ENCODE results near the gene PDIA2. TPM values are rescaled to one million over a fixed set of nuclear protein-coding genes. Genes with fewer than 3 reads are reported as not detected.

Gene PDIA2
- polyA plus RNA-seq, 3 donors = 0.58 to 2.4 (median 1.4) TPM

GRCh38 chr16:280005-280460 is 2.9 kb upstream of the PDIA2 start:
- no peak for DNase-seq

- DNase-seq = no peak
These were observed 2.4 kb upstream of the PDIA2 start, which contains the start of gene ARHGDIG for GRCh38 chr16:280552-280951. TSS of gene ARHGDIG (plus strand) at chr16:280591. CDS start at chr16:280681, 90 bp downstream.

- DNase-seq = no peak
These were observed 1.8 kb upstream of the PDIA2 start for GRCh38 chr16:280991-281659.

GRCh38 chr16:281660-282255 is 1.2 kb upstream of the PDIA2 start:
- no peak for DNase-seq

GRCh38 chr16:282491-282890 is 473 bp upstream of the PDIA2 start:
- DNase-seq = no peak

- no peak for DNase-seq
These were observed 1.5 kb downstream of the PDIA2 start for GRCh38 chr16:284204-285120.

- DNase-seq = no peak
These were observed 2.4 kb downstream of the PDIA2 start for GRCh38 chr16:285146-286055.

GRCh38 chr16:286491-287297 is 3.7 kb downstream of the PDIA2 start:
- DNase-seq = no peak

GRCh38 chr16:287298-287811 is 4.4 kb downstream of the PDIA2 start:
- DNase-seq = no peak

GRCh38 chr16:287981-288920 is 5.3 kb downstream of the PDIA2 start:
- DNase-seq = no peak

GRCh38 chr16:289395-289997 is 6.5 kb downstream of the PDIA2 start:
- DNase-seq = no peak

- no peak for DNase-seq
These were observed 7.2 kb downstream of the PDIA2 start for GRCh38 chr16:290015-290680.

GRCh38 chr16:290681-291405 is 7.9 kb downstream of the PDIA2 start:
- no peak for DNase-seq

GRCh38 chr16:291539-291938 is 8.6 kb downstream of the PDIA2 start:
- no peak for DNase-seq

- DNase-seq = no peak
These were observed 10.2 kb downstream of the PDIA2 start for GRCh38 chr16:293043-293775.

- no peak for DNase-seq
These were observed 13.3 kb downstream of the PDIA2 start for GRCh38 chr16:296276-296675.
